ENCODE results near the gene RAMP1.

- TF ChIP-seq EZH2 (IDR thresholded peaks at IDR 0.05; ENCODE audit: low read length, missing control alignments) (no peak), CTCF (conservative IDR thresholded peaks at IDR 0.05 in 1 of 2, IDR thresholded peaks at IDR 0.05 in 1 of 2; ENCODE audit: low read depth in 1 of 2, low read length in 2 of 2) (no peak)
Measured at GRCh38 chr2:237919593-237919992, 60.2 kb downstream of the RAMP1 start.

Measured in fibroblast of lung (primary cell).